Mesothelial cell of epicardium (in vitro differentiated cells): ENCODE measurements around the gene SP3. TPM values are rescaled to one million over a fixed set of nuclear protein-coding genes. Genes with fewer than 3 reads are reported as not detected.

ENCODE experiments used
- DNase-seq, 2 experiments: peaks; one replicate each; pipeline ENCODE4 v3.0.0; 2021; ENCODE audit warnings: low spot score in 2 of 2; ENCODE audit not compliant: unreplicated experiment in 2 of 2
- H3K27ac Mint-ChIP-seq: 2 replicates; pipeline ENCODE4 v1.8.0; 2021; ENCODE audit warnings: mixed read lengths
- H3K27me3 Mint-ChIP-seq: 2 replicates; pipeline ENCODE4 v1.8.0; 2021; ENCODE audit warnings: low read depth, mixed read lengths
- H3K36me3 Mint-ChIP-seq: 2 replicates; pipeline ENCODE4 v1.8.0; 2021; ENCODE audit warnings: mixed read lengths
- H3K4me1 Mint-ChIP-seq: 2 replicates; pipeline ENCODE4 v1.8.0; 2021; ENCODE audit warnings: mixed read lengths
- H3K4me3 Mint-ChIP-seq: 2 replicates; pipeline ENCODE4 v1.8.0; 2021; ENCODE audit warnings: mild to moderate bottlenecking, moderate library complexity, mixed read lengths
- H3K9me3 Mint-ChIP-seq: 2 replicates; pipeline ENCODE4 v1.8.0; 2021; ENCODE audit warnings: mixed read lengths
- CTCF ChIP-seq: fragments of 200-600 bp; sonication (generic); IDR thresholded peaks from one replicate; pipeline ENCODE4 v1.5.0; 2021; ENCODE audit warnings: antibody characterized with exemption; ENCODE audit not compliant: unreplicated experiment
- total RNA-seq: library from RNA; stranded (reverse); gene quantifications from 3 replicates; pipeline ENCODE4 v1.2.1, GENCODE V29; 2021

SP3 gene
- total RNA-seq, 1 donor from 2014 or later = 113 TPM

GRCh38 chr2:173962031-173962430 lies 3.1 kb downstream of the SP3 start:
- no peak for DNase-seq
- Mint-ChIP-seq H3K36me3 (peaks cover 25% of the 10 kb centered on the region), H3K4me3 (peak overlapping the region; percentile 82), H3K27me3 (no peaks in the 10 kb centered on the region), H3K27ac (peak overlapping the region; percentile 93), H3K4me1 (peaks cover 46% of the 10 kb centered on the region), H3K9me3 (peaks cover 7% of the 10 kb centered on the region)
- no peak for TF ChIP-seq CTCF

GRCh38 chr2:173961346-173961705 lies 3.8 kb downstream of the SP3 start:
- H3K27me3 Mint-ChIP-seq = no peaks in the 10 kb centered on the region
- H3K36me3 Mint-ChIP-seq = peaks cover 25% of the 10 kb centered on the region
- no peak overlapping the region for H3K27ac Mint-ChIP-seq
- DNase-seq = no peak
- peaks cover 46% of the 10 kb centered on the region for H3K4me1 Mint-ChIP-seq
- TF ChIP-seq CTCF = no peak
- H3K9me3 Mint-ChIP-seq = peaks cover 7% of the 10 kb centered on the region
- H3K4me3 Mint-ChIP-seq = no peak overlapping the region

GRCh38 chr2:173959909-173960308 lies 5.3 kb downstream of the SP3 start:
- Mint-ChIP-seq H3K36me3 (peaks cover 38% of the 10 kb centered on the region), H3K9me3 (peaks cover 7% of the 10 kb centered on the region), H3K4me3 (no peak overlapping the region), H3K27me3 (no peaks in the 10 kb centered on the region), H3K4me1 (peaks cover 50% of the 10 kb centered on the region), H3K27ac (no peak overlapping the region)
- DNase-seq = no peak
- TF ChIP-seq CTCF = no peak

- Mint-ChIP-seq H3K4me1 (peaks cover 50% of the 10 kb centered on the region), H3K4me3 (peak overlapping the region; percentile 7), H3K36me3 (peaks cover 41% of the 10 kb centered on the region), H3K27me3 (no peaks in the 10 kb centered on the region), H3K9me3 (peaks cover 7% of the 10 kb centered on the region), H3K27ac (peak overlapping the region; percentile 44)
- DNase-seq = no peak
- TF ChIP-seq CTCF = no peak
These were observed 5.8 kb downstream of the SP3 start for GRCh38 chr2:173959358-173959884.

GRCh38 chr2:173958198-173958846 lies 6.9 kb downstream of the SP3 start:
- TF ChIP-seq CTCF = no peak
- H3K27ac Mint-ChIP-seq = peak overlapping the region; percentile 4

More at GRCh38 chr2:173958198-173958846, 6.9 kb downstream of the SP3 start:
- no peak for DNase-seq
- Mint-ChIP-seq H3K4me1 (peaks cover 53% of the 10 kb centered on the region), H3K36me3 (peaks cover 49% of the 10 kb centered on the region), H3K4me3 (no peak overlapping the region), H3K27me3 (no peaks in the 10 kb centered on the region), H3K9me3 (peaks cover 7% of the 10 kb centered on the region)
